ENCODE results near the gene NCAPD2. TPM values are rescaled to one million over a fixed set of nuclear protein-coding genes. Genes with fewer than 3 reads are reported as not detected.

NCAPD2 gene
- total and polyA plus RNA-seq, 7 donors = 3.9 to 13.4 (median 10.1) TPM

DNA sequence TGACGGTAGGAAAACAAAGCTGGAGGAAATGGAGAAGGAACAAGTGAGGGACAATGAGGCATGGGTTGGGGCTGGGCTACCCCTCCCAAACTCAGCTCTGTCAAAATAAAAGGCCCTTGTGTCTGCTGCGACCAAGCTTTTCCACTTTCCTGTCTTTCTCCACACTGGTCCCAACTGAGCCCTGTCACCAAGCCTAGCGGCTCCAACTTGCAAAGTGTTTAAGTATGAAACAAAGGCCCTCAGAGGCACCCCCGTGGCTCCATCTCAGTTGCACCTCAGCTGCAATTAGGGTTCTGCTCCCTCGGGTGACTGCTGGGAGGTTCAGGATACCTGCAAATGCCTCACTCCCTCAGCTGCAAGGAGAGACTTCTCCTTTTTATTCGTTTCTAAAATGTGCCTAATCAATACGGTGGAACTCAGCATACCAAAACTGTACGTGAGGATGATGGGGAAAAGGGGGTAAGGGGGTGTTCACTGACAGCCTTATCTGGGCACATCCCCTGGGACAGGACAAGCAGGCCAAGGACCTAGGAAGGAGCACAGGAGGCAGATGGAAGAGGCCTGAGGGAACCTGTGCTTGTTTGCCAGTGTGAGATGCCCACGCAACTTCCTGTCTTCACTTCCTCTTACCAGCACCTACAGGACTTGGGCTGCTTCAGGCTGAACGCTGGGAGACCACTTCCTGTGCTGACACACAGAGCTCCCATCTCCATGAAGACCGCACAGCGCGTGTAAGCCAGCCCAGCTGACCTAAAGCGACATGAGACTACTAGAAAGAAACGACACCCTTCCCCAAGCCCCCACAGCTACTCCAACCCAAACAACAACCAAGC is 32.3 kb upstream of the NCAPD2 start:
- no peak for ATAC-seq
- no peak overlapping the region for H3K4me3 ChIP-seq
- TF ChIP-seq, protein P1, sequence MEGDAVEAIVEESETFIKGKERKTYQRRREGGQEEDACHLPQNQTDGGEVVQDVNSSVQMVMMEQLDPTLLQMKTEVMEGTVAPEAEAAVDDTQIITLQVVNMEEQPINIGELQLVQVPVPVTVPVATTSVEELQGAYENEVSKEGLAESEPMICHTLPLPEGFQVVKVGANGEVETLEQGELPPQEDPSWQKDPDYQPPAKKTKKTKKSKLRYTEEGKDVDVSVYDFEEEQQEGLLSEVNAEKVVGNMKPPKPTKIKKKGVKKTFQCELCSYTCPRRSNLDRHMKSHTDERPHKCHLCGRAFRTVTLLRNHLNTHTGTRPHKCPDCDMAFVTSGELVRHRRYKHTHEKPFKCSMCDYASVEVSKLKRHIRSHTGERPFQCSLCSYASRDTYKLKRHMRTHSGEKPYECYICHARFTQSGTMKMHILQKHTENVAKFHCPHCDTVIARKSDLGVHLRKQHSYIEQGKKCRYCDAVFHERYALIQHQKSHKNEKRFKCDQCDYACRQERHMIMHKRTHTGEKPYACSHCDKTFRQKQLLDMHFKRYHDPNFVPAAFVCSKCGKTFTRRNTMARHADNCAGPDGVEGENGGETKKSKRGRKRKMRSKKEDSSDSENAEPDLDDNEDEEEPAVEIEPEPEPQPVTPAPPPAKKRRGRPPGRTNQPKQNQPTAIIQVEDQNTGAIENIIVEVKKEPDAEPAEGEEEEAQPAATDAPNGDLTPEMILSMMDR (IDR thresholded peaks at IDR 0.05) = no peak
- H3K4me1 ChIP-seq = peaks cover 15% of the 10 kb centered on the region
- H3K27ac ChIP-seq = peak overlapping the region; percentile 72
- 76 to 80% (median 78%) methylated on average over 15 of the region's 15 CpGs for WGBS, 3 donors
- H3K9me3 ChIP-seq = no peaks in the 10 kb centered on the region
- DNase-seq = peak in 1 of 2 donors; percentile 65
- H3K27me3 ChIP-seq (ENCODE audit: insufficient read depth in 3 of 3, low read length in 2 of 3) = no peaks in the 10 kb centered on the region
- intact Hi-C loops (cut with DNase I) = loop anchor here in 1 of 2 donors (5.0 to 10.0 kb wide), 3 partner anchors 129 to 397 kb away; partner anchors contain the start of gene CD9
- peaks cover 15 to 97% of the 10 kb centered on the region in 2 donors for H3K36me3 ChIP-seq (ENCODE audit: insufficient read depth in 1 of 2, low read depth in 1 of 2)

DNA sequence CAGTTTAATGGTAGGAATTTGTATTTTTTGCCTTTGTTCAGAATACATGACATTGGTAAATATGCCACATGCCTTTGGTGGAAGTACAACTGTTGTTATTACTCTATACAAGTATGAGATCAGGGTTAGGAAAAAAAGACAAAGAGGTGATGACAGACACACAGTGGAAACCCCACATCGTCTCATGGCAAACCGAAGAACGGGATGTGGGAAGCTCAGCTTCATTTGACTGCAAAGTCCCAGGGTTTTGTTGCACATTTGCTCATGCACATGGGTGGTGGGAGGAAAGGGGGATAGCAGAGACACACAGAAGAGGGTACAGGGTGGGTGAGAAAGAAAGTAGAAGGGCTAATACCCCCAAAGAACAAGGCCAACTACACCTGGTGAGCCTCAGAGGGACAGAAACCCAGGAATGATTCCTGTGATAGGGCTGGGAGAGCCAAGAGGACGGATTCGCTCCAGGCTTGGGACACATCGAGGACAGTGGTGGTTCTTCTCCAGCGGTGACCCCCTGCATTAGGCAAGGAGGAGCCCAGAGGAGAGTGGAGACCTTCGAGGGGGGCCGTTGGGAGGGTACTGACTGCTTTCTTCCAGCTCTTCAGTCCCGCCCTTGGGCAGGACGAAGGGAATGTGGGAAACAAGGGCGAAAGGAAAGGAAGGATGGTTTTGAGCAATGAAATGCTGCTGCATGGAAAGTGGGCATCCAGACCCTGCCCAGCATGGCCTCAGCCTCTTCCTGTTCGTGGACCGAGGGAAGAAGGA is 31.5 kb upstream of the NCAPD2 start:
- no peak for DNase-seq
- Histone ChIP-seq H3K27me3 (ENCODE audit: insufficient read depth in 3 of 3, low read length in 2 of 3) (no peaks in the 10 kb centered on the region), H3K36me3 (ENCODE audit: insufficient read depth in 1 of 2, low read depth in 1 of 2) (peaks cover 14 to 91% of the 10 kb centered on the region in 2 donors), H3K4me3 (no peak overlapping the region), H3K27ac (no peak overlapping the region), H3K9me3 (no peaks in the 10 kb centered on the region), H3K4me1 (peaks cover 15% of the 10 kb centered on the region)
- no peak for ATAC-seq
- WGBS, 3 donors = 88 to 90% (median 89%) methylated on average over 14 of the region's 14 CpGs
- TF ChIP-seq, protein P1 (IDR thresholded peaks at IDR 0.05) = no peak
- intact Hi-C loops (cut with DNase I) = loop anchor here in 1 of 2 donors (5.0 to 10.0 kb wide), 3 partner anchors 130 to 398 kb away; partner anchors contain the start of gene CD9

DNA sequence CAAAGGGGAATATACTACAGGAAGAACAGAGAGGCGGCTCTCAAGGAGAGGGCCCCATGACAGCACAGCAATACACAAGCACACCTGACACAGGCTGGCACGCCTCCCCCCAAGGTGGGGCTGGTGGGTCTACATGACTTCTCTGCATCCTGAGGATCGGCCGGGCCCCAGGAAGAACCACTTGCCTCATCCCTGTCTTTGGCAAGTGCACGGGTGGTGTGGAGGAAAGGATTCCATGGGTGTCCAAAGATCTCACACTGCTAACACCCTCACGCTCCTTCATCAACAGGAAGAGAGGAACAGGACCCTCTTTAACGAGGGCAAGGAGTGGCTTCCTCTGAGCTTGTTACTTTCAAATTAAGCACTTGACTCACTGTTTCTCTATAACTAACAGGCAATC is 30.7 kb upstream of the NCAPD2 start:
- intact Hi-C loops (cut with DNase I) = loop anchor here in 1 of 2 donors (5.0 to 10.0 kb wide), 3 partner anchors 131 to 398 kb away; partner anchors contain the start of gene CD9
- peaks cover 9 to 83% of the 10 kb centered on the region in 2 donors for H3K36me3 ChIP-seq (ENCODE audit: insufficient read depth in 1 of 2, low read depth in 1 of 2)
- H3K4me3 ChIP-seq = no peak overlapping the region
- 72 to 84% (median 75%) methylated on average over 7 of the region's 7 CpGs for WGBS, 3 donors
- H3K27me3 ChIP-seq (ENCODE audit: insufficient read depth in 3 of 3, low read length in 2 of 3) = no peaks in the 10 kb centered on the region
- H3K27ac ChIP-seq = peak overlapping the region; percentile 0
- no peaks in the 10 kb centered on the region for H3K9me3 ChIP-seq
- TF ChIP-seq, protein P1 (IDR thresholded peaks at IDR 0.05) = no peak
- H3K4me1 ChIP-seq = peaks cover 17% of the 10 kb centered on the region
- ATAC-seq (no peak), DNase-seq (no peak)

DNA sequence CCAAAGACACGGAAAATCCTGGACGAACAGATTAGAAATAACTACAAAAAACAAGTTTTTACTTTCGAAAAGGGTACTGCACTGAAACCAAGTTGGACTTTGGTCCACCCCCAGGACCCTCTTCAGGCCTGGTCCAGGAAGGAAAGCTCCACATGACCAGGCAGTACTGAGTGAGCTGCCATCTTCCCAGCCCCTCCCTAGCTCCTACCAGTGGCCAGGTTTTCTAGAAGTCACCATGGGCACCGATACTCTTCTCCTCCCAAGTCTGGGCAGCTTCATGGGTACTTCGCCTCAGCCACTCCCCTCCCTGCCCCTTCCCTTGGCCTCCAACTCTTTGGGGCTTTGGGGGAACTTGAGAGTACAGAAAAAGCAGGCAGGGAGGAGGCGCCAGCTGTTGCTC is 30.0 kb upstream of the NCAPD2 start:
- ATAC-seq (no peak), DNase-seq (no peak)
- WGBS, 3 donors = 74 to 79% (median 74%) methylated on average over 6 of the region's 6 CpGs
- H3K4me1 ChIP-seq = peaks cover 23% of the 10 kb centered on the region
- intact Hi-C loops (cut with DNase I) = loop anchor here (2.0 to 10.0 kb wide), 4 partner anchors 41 to 399 kb away; partner anchors contain the start of gene CD9 (in 1 of the 2)
- H3K4me3 ChIP-seq = no peak overlapping the region
- TF ChIP-seq, protein P1 (IDR thresholded peaks at IDR 0.05) = no peak
- H3K9me3 ChIP-seq = no peaks in the 10 kb centered on the region
- H3K27me3 ChIP-seq (ENCODE audit: insufficient read depth in 3 of 3, low read length in 2 of 3) = no peaks in the 10 kb centered on the region
- peaks cover 9 to 77% of the 10 kb centered on the region in 2 donors for H3K36me3 ChIP-seq (ENCODE audit: insufficient read depth in 1 of 2, low read depth in 1 of 2)
- H3K27ac ChIP-seq = peak overlapping the region; percentile 0

Measured in psoas muscle (tissue), 8 donors.